Transverse colon (tissue), 3 donors: ENCODE data around the gene HIF1A.

ENCODE experiments used
- CTCF ChIP-seq, 5 experiments: fragments of 200-600 bp in 3 of 5; fragments of 450-650 bp in 2 of 5; sonication (generic) in 3 of 5; IDR thresholded peaks; 1 replicate in 2 of 5; 2 replicates in 3 of 5; pipeline ENCODE4 v1.5.1; 2016 to 2017; ENCODE audit warnings: antibody characterized with exemption in 5 of 5, inconsistent platforms in 3 of 5, mild to moderate bottlenecking in 2 of 5, moderate library complexity in 1 of 5
- EP300 ChIP-seq: sonication (generic); formaldehyde crosslinking; IDR thresholded peaks from one replicate; pipeline ENCODE4 v1.6.1; 2017; ENCODE audit warnings: antibody characterized with exemption, low read depth

- TF ChIP-seq EP300 (no peak), CTCF (IDR thresholded peaks at IDR 0.05) (no peak)
Measured at GRCh38 chr14:61724133-61724532, 28.8 kb downstream of the HIF1A start.
